Endodermal cell (in vitro differentiated cells): Measurements from ENCODE around the gene C1orf56. TPM values are rescaled to one million over a fixed set of nuclear protein-coding genes. Genes with fewer than 3 reads are reported as not detected.

Source experiments
- DNase-seq: peaks from one replicate; pipeline ENCODE4 v3.0.0-alpha.2; 2017
- H3K27ac ChIP-seq: 2 replicates; pipeline ENCODE4 v1.5.1; 2013; ENCODE audit warnings: mild to moderate bottlenecking, low read depth, low read length, moderate library complexity
- H3K27me3 ChIP-seq: 2 replicates; pipeline ENCODE4 v1.6.1; 2013; ENCODE audit warnings: mild to moderate bottlenecking, low read length, moderate library complexity; ENCODE audit not compliant: insufficient read depth, control insufficient read depth, poor library complexity, severe bottlenecking
- H3K36me3 ChIP-seq: 2 replicates; pipeline ENCODE4 v1.7.0; 2013; ENCODE audit warnings: mild to moderate bottlenecking, low read length, moderate library complexity; ENCODE audit not compliant: control insufficient read depth, insufficient read depth
- H3K4me1 ChIP-seq: one replicate; pipeline ENCODE4 v1.7.0; 2013; ENCODE audit warnings: low read length; ENCODE audit not compliant: control insufficient read depth, insufficient read depth
- H3K4me3 ChIP-seq: 2 replicates; pipeline ENCODE4 v1.5.1; 2013; ENCODE audit warnings: mild to moderate bottlenecking, low read length, moderate library complexity
- H3K9ac ChIP-seq: 2 replicates; pipeline ENCODE4 v1.6.1; 2013; ENCODE audit warnings: mild to moderate bottlenecking, low read length, moderate library complexity; ENCODE audit not compliant: poor library complexity, severe bottlenecking; ENCODE audit errors: extremely low read depth
- H3K9me3 ChIP-seq: 2 replicates; pipeline ENCODE4 v1.6.1; 2013; ENCODE audit warnings: mild to moderate bottlenecking, low read length, moderate library complexity; ENCODE audit not compliant: control insufficient read depth
- H3K27ac Mint-ChIP-seq: 2 replicates; pipeline ENCODE4 v1.8.0; 2020; ENCODE audit warnings: mixed read lengths
- H3K27me3 Mint-ChIP-seq: 2 replicates; pipeline ENCODE4 v1.8.0; 2021; ENCODE audit warnings: mild to moderate bottlenecking, mixed read lengths; ENCODE audit not compliant: insufficient read depth
- H3K36me3 Mint-ChIP-seq: 2 replicates; pipeline ENCODE4 v1.8.0; 2020; ENCODE audit warnings: low read depth, mixed read lengths
- H3K4me1 Mint-ChIP-seq: 2 replicates; pipeline ENCODE4 v1.8.0; 2020; ENCODE audit warnings: mixed read lengths
- H3K4me3 Mint-ChIP-seq: 2 replicates; pipeline ENCODE4 v1.8.0; 2020; ENCODE audit warnings: mild to moderate bottlenecking, moderate library complexity, mixed read lengths
- H3K9me3 Mint-ChIP-seq: 2 replicates; pipeline ENCODE4 v1.8.0; 2020; ENCODE audit warnings: mild to moderate bottlenecking, mixed read lengths
- CTCF ChIP-seq: fragments of 200-600 bp; sonication (generic); conservative IDR thresholded peaks from 2 replicates; pipeline ENCODE4 v1.5.0; 2021; ENCODE audit warnings: antibody characterized with exemption, mild to moderate bottlenecking
- WGBS, 2 experiments: methylation state at CpG; one replicate each; pipeline versions ENCODE4 v1.1.5 to v1.1.7; 2013; ENCODE audit warnings: missing lambda C conversion rate in 2 of 2, mixed read lengths in 1 of 2; ENCODE audit not compliant: insufficient coverage in 1 of 2, insufficient read length in 1 of 2; 5-methylcytosine and 5-hydroxymethylcytosine counted together
- long read RNA-seq, 4 experiments: library from polyadenylated mRNA in 2 of 4; library from RNA in 1 of 4; library from capped mRNA in 1 of 4; stranded (forward) in 3 of 4; unstranded in 1 of 4; transcript quantifications; one replicate each; pipeline ENCODE4 v2.0.0, GENCODE V29; 2020 to 2021; ENCODE audit warnings: inconsistent platforms in 1 of 4
- polyA plus RNA-seq, 2 experiments: library from polyadenylated mRNA; stranded (reverse); fragments of 50-300 nt; gene quantifications; one replicate each; pipeline ENCODE4 v1.2.3, GENCODE V29; 2013
- total RNA-seq, 2 donors: library from RNA; stranded (reverse); fragmentation: NEBNext Ultra II Directional in 1 of 2; extraction: Animal tissue kit (Norgen Biotek cat#: 25700) in 1 of 2; gene quantifications; 2 replicates in 1 of 2; 3 replicates in 1 of 2; pipeline ENCODE4 v1.2.1, GENCODE V29; 2021

Gene C1orf56
- 1 to 10 TPM; 4.7 to 6.6 TPM for total RNA-seq
- 4.9 TPM for polyA plus RNA-seq (2013, experiment 1 of 2)
- polyA plus RNA-seq (2013, experiment 2 of 2) = 6.3 TPM
- long read RNA-seq, experiment 1, partial matches to known transcripts = 0 of 4 reads
- long read RNA-seq, experiment 1, other reads (novel, unspliced or antisense) = 1 of 4 reads
- long read RNA-seq, experiment 2, partial matches to known transcripts = 0 of 7 reads
- long read RNA-seq, experiment 2, other reads (novel, unspliced or antisense) = 3 of 7 reads
- long read RNA-seq, experiment 3, transcript C1orf56-201 (2 exons, 2,096 nt) = major isoform, 12 of 18 reads
- long read RNA-seq, experiment 3, partial matches to known transcripts = 1 of 18 reads
- long read RNA-seq, experiment 3, other reads (novel, unspliced or antisense) = 5 of 18 reads
- long read RNA-seq, experiment 4, transcript C1orf56-201 (2 exons, 2,096 nt) = major isoform, 9 of 9 reads
- long read RNA-seq, experiment 4, partial matches to known transcripts = 0 of 9 reads
- long read RNA-seq, experiment 4, other reads (novel, unspliced or antisense) = 0 of 9 reads

GRCh38 chr1:151047591-151047924 lies at the start of gene C1orf56:
C1orf56 (plus strand) TSS chr1:151047751; CDS start chr1:151047848, 97 bp downstream.
- no peaks in the 10 kb centered on the region for H3K9me3 ChIP-seq
- no peaks in the 10 kb centered on the region for H3K9me3 Mint-ChIP-seq
- H3K27ac Mint-ChIP-seq = peak within 1 kb of the TSS; percentile 97
- H3K4me3 Mint-ChIP-seq = peak within 1 kb of the TSS; percentile 92
- DNase-seq = peak; percentile 90
- H3K4me1 Mint-ChIP-seq = peaks cover 18% of the 10 kb centered on the region
- H3K4me3 ChIP-seq = peak within 1 kb of the TSS; percentile 89
- H3K4me1 ChIP-seq = no peaks in the 10 kb centered on the region
- H3K9ac ChIP-seq = peak within 1 kb of the TSS; percentile 67
- 3 to 10% methylated on average over 2 to 28 of the region's 29 CpGs for WGBS, 2 experiments
- peaks cover 16% of the 10 kb centered on the region for H3K36me3 Mint-ChIP-seq
- no peaks in the 10 kb centered on the region for H3K27me3 ChIP-seq
- no peak for TF ChIP-seq CTCF
- peaks cover 18% of the 10 kb centered on the region for H3K36me3 ChIP-seq
- peak within 1 kb of the TSS; percentile 55 for H3K27ac ChIP-seq
- H3K27me3 Mint-ChIP-seq = no peaks in the 10 kb centered on the region

- H3K9me3 ChIP-seq = no peaks in the 10 kb centered on the region
- no peaks in the 10 kb centered on the region for H3K27me3 Mint-ChIP-seq
- no peaks in the 10 kb centered on the region for H3K36me3 Mint-ChIP-seq
- H3K9me3 Mint-ChIP-seq = no peaks in the 10 kb centered on the region
- no peak for DNase-seq
- H3K4me1 ChIP-seq = peaks cover 2% of the 10 kb centered on the region
- 69 to 93% methylated on average over 3 to 5 of the region's 5 CpGs for WGBS, 2 experiments
- no peak overlapping the region for H3K27ac ChIP-seq
- peaks cover 9% of the 10 kb centered on the region for H3K4me1 Mint-ChIP-seq
- no peak overlapping the region for H3K4me3 ChIP-seq
- TF ChIP-seq CTCF = no peak
- H3K4me3 Mint-ChIP-seq = no peak overlapping the region
- H3K27me3 ChIP-seq = no peaks in the 10 kb centered on the region
- no peaks in the 10 kb centered on the region for H3K36me3 ChIP-seq
- H3K9ac ChIP-seq = no peak overlapping the region
- H3K27ac Mint-ChIP-seq = no peak overlapping the region
Measured at GRCh38 chr1:150997949-150998348, 49.6 kb upstream of the C1orf56 start.

GRCh38 chr1:150999051-150999674 lies 48.4 kb upstream of the C1orf56 start:
- Mint-ChIP-seq H3K27me3 (no peaks in the 10 kb centered on the region), H3K36me3 (no peaks in the 10 kb centered on the region), H3K9me3 (no peaks in the 10 kb centered on the region), H3K4me1 (peaks cover 9% of the 10 kb centered on the region), H3K4me3 (no peak overlapping the region), H3K27ac (no peak overlapping the region)
- DNase-seq = no peak
- Histone ChIP-seq H3K27ac (no peak overlapping the region), H3K9me3 (no peaks in the 10 kb centered on the region), H3K4me3 (no peak overlapping the region), H3K36me3 (no peaks in the 10 kb centered on the region), H3K27me3 (no peaks in the 10 kb centered on the region), H3K9ac (no peak overlapping the region), H3K4me1 (peaks cover 2% of the 10 kb centered on the region)
- TF ChIP-seq CTCF = no peak
- 91 to 92% methylated on average over 14 to 17 of the region's 17 CpGs for WGBS, 2 experiments
